HEK293 (cell line): Measurements from ENCODE around the gene UXS1.

Experiments used
- CTCF ChIA-PET: fragments of 350-600 bp; formaldehyde crosslinking; extraction: SDS; loops from one replicate; lab custom pipeline; 2021; ENCODE audit warnings: antibody characterized with exemption; lab: Yijun Ruan, JAX
- POLR2A ChIA-PET: fragments of 300-600 bp; formaldehyde crosslinking; extraction: SDS; loops from one replicate; lab custom pipeline; 2020; ENCODE audit warnings: antibody characterized with exemption, inconsistent platforms; lab: Yijun Ruan, JAX
- H3K27ac ChIP-seq: fragments of 200-500 bp; sonication (Bioruptor generic); 2 replicates; pipeline ENCODE4 v1.5.1; 2014; ENCODE audit warnings: low read depth, low read length, control low read depth, inconsistent platforms; ENCODE audit errors: extremely low read depth
- H3K36me3 ChIP-seq, 2 experiments: fragments of 200-500 bp in 1 of 2; sonication (Bioruptor generic) in 1 of 2; 1 replicate in 1 of 2; 2 replicates in 1 of 2; pipeline ENCODE4 v1.5.1; 2014 to 2017; ENCODE audit warnings: inconsistent platforms in 2 of 2, low read length in 2 of 2; ENCODE audit not compliant: control insufficient read depth in 2 of 2, insufficient read depth in 1 of 2
- H3K4me1 ChIP-seq: fragments of 200-500 bp; sonication (Bioruptor generic); 2 replicates; pipeline ENCODE4 v1.5.1; 2014; ENCODE audit warnings: mild to moderate bottlenecking, low read length, inconsistent platforms; ENCODE audit not compliant: control insufficient read depth, insufficient read depth
- H3K4me3 ChIP-seq: 2 replicates; pipeline ENCODE4 v1.5.1; 2011; ENCODE audit warnings: low read depth, mild to moderate bottlenecking, control low read depth, low read length, moderate library complexity
- H3K9me3 ChIP-seq: fragments of 200-500 bp; sonication (Bioruptor generic); 2 replicates; pipeline ENCODE4 v1.5.1; 2014; ENCODE audit warnings: low read depth, low read length, inconsistent platforms; ENCODE audit not compliant: control insufficient read depth, insufficient read depth
- BCL11A ChIP-seq: fragments of 450-650 bp; formaldehyde crosslinking; IDR thresholded peaks from 2 replicates; pipeline ENCODE4 v1.5.1; 2016; ENCODE audit warnings: low read depth, missing biosample characterization, missing genetic modification characterization
- BCL6B ChIP-seq: fragments of 450-650 bp; formaldehyde crosslinking; IDR thresholded peaks from 2 replicates; pipeline ENCODE4 v1.5.1; 2017; ENCODE audit warnings: missing biosample characterization, missing genetic modification characterization
- EGR2 ChIP-seq: fragments of 450-650 bp; formaldehyde crosslinking; IDR thresholded peaks from 2 replicates; pipeline ENCODE4 v1.5.1; 2016; ENCODE audit warnings: low read depth, missing biosample characterization, missing genetic modification characterization
- GLI2 ChIP-seq: fragments of 450-650 bp; formaldehyde crosslinking; IDR thresholded peaks from 2 replicates; pipeline ENCODE4; 2017; ENCODE audit warnings: missing biosample characterization, missing genetic modification characterization, low read depth, borderline replicate concordance
- KLF8 ChIP-seq: fragments of 450-650 bp; formaldehyde crosslinking; IDR thresholded peaks from 2 replicates; pipeline ENCODE4 v1.5.1; 2016; ENCODE audit warnings: missing biosample characterization, missing genetic modification characterization
- REPIN1 ChIP-seq: fragments of 450-650 bp; formaldehyde crosslinking; IDR thresholded peaks from 2 replicates; pipeline ENCODE4 v1.5.1; 2017; ENCODE audit warnings: missing biosample characterization, missing genetic modification characterization, low read depth
- SALL2 ChIP-seq: fragments of 450-650 bp; formaldehyde crosslinking; IDR thresholded peaks from 2 replicates; pipeline ENCODE4 v1.5.0; 2017; ENCODE audit warnings: missing biosample characterization, mild to moderate bottlenecking, missing genetic modification characterization, borderline replicate concordance
- ZBTB1 ChIP-seq: fragments of 450-650 bp; formaldehyde crosslinking; IDR thresholded peaks from 2 replicates; pipeline ENCODE4 v1.5.1; 2016; ENCODE audit warnings: missing biosample characterization, missing genetic modification characterization
- ZBTB20 ChIP-seq: fragments of 450-650 bp; formaldehyde crosslinking; IDR thresholded peaks from 2 replicates; pipeline ENCODE4 v1.5.1; 2016; ENCODE audit warnings: missing biosample characterization, missing genetic modification characterization
- ZNF19 ChIP-seq: fragments of 450-650 bp; formaldehyde crosslinking; IDR thresholded peaks from 2 replicates; pipeline ENCODE4; 2016; ENCODE audit warnings: missing biosample characterization, missing genetic modification characterization, low read depth
- ZNF214 ChIP-seq: fragments of 450-650 bp; formaldehyde crosslinking; IDR thresholded peaks from 2 replicates; pipeline ENCODE4 v1.5.1; 2017; ENCODE audit warnings: missing biosample characterization, mild to moderate bottlenecking, missing genetic modification characterization, borderline replicate concordance
- ZNF221 ChIP-seq: fragments of 450-650 bp; formaldehyde crosslinking; IDR thresholded peaks from 2 replicates; pipeline ENCODE4 v1.5.1; 2017; ENCODE audit warnings: missing biosample characterization, missing genetic modification characterization, borderline replicate concordance
- ZNF311 ChIP-seq: fragments of 450-650 bp; formaldehyde crosslinking; IDR thresholded peaks from 2 replicates; pipeline ENCODE4 v1.5.1; 2017; ENCODE audit warnings: missing biosample characterization, missing genetic modification characterization, borderline replicate concordance
- ZNF394 ChIP-seq: fragments of 450-650 bp; formaldehyde crosslinking; IDR thresholded peaks from 2 replicates; pipeline ENCODE4 v1.5.1; 2016; ENCODE audit warnings: missing biosample characterization, missing genetic modification characterization, mild to moderate bottlenecking, moderate library complexity, borderline replicate concordance
- ZNF530 ChIP-seq: fragments of 450-650 bp; formaldehyde crosslinking; IDR thresholded peaks from 2 replicates; pipeline ENCODE4 v1.5.1; 2016; ENCODE audit warnings: low read depth, missing biosample characterization, missing genetic modification characterization
- ZNF626 ChIP-seq: fragments of 450-650 bp; sonication (Bioruptor Pico); formaldehyde crosslinking; IDR thresholded peaks from 2 replicates; pipeline ENCODE4 v1.5.1; 2018; ENCODE audit warnings: missing biosample characterization, missing genetic modification characterization, inconsistent platforms
- ZNF830 ChIP-seq: fragments of 450-650 bp; IDR thresholded peaks from 2 replicates; pipeline ENCODE4 v1.5.0; 2018; ENCODE audit warnings: missing biosample characterization, missing genetic modification characterization, low read depth, mild to moderate bottlenecking, moderate library complexity
- ZXDB ChIP-seq: fragments of 450-650 bp; formaldehyde crosslinking; IDR thresholded peaks from 2 replicates; pipeline ENCODE4 v1.5.1; 2016; ENCODE audit warnings: missing biosample characterization, missing genetic modification characterization
- TF ChIP-seq, protein P1 (sequence below): fragments of 450-650 bp; formaldehyde crosslinking; IDR thresholded peaks from 2 replicates; pipeline ENCODE4 v1.5.1; 2016; ENCODE audit warnings: missing biosample characterization, missing genetic modification characterization

Gene UXS1

GRCh38 chr2:106120432-106120831 lies 73.7 kb downstream of the UXS1 start:
- CTCF ChIA-PET = interaction anchor here (0.6 kb wide), 1 partner anchor 418 kb away, joined by 3 read pairs; no protein-coding TSS in a partner anchor
- no peaks in the 10 kb centered on the region for H3K9me3 ChIP-seq
- H3K36me3 ChIP-seq = peaks cover 0 to 72% of the 10 kb centered on the region in 2 experiments; a peak in 2 of 3 replicates
- no peaks in the 10 kb centered on the region for H3K4me1 ChIP-seq
- POLR2A ChIA-PET = no interaction called here
- TF ChIP-seq BCL11A (tag by site-specific recombination) = no peak
- TF ChIP-seq ZNF394 = no peak
- TF ChIP-seq BCL6B (tag by site-specific recombination) = no peak
- no peak for TF ChIP-seq ZNF830 (tag by site-specific recombination)
- no peak for TF ChIP-seq ZNF530 (tag by site-specific recombination)
- TF ChIP-seq, protein P1, sequence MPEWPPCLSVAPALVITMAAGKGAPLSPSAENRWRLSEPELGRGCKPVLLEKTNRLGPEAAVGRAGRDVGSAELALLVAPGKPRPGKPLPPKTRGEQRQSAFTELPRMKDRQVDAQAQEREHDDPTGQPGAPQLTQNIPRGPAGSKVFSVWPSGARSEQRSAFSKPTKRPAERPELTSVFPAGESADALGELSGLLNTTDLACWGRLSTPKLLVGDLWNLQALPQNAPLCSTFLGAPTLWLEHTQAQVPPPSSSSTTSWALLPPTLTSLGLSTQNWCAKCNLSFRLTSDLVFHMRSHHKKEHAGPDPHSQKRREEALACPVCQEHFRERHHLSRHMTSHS = no peak
- TF ChIP-seq ZBTB20 (tag by site-specific recombination) = no peak
- no peak for TF ChIP-seq REPIN1 (tag by site-specific recombination)
- TF ChIP-seq ZNF221 = no peak
- no peak for TF ChIP-seq ZXDB
- no peak for TF ChIP-seq SALL2 (tag by site-specific recombination)
- no peak for TF ChIP-seq ZNF19 (tag by site-specific recombination)
- H3K27ac ChIP-seq = no peak overlapping the region
- no peak overlapping the region for H3K4me3 ChIP-seq

- ChIA-PET CTCF (interaction anchor here (1.2 kb wide), 1 partner anchor 13 kb away, joined by 6 read pairs; no protein-coding TSS in a partner anchor), POLR2A (no interaction called here)
- TF ChIP-seq KLF8 = no peak
- no peaks in the 10 kb centered on the region for H3K9me3 ChIP-seq
- no peaks in the 10 kb centered on the region for H3K4me1 ChIP-seq
- H3K27ac ChIP-seq = no peak overlapping the region
- H3K36me3 ChIP-seq = peaks cover 0 to 67% of the 10 kb centered on the region in 2 experiments; a peak in 2 of 3 replicates
- no peak overlapping the region for H3K4me3 ChIP-seq
Measured at GRCh38 chr2:106119074-106119473, 75.0 kb downstream of the UXS1 start.

GRCh38 chr2:106117882-106118684 lies 76.0 kb downstream of the UXS1 start:
- CTCF ChIA-PET = interaction anchor here (0.6 to 1.5 kb wide), 4 partner anchors 12 to 464 kb away, joined by 3 to 6 read pairs (median 5); no protein-coding TSS in a partner anchor
- no peaks in the 10 kb centered on the region for H3K4me1 ChIP-seq
- TF ChIP-seq GLI2 (tag by site-specific recombination) = no peak
- no peak for TF ChIP-seq ZBTB1 (tag by site-specific recombination)
- TF ChIP-seq EGR2 (tag by site-specific recombination) = peak; percentile 70; the same call in 1 of the 2 replicates
- TF ChIP-seq ZNF626 = no peak
- TF ChIP-seq ZNF214 (tag by site-specific recombination) = no peak
- TF ChIP-seq ZNF311 (tag by site-specific recombination) = no peak
- TF ChIP-seq, all 188 proteins: peak for 1
- POLR2A ChIA-PET = no interaction called here
- no peaks in the 10 kb centered on the region for H3K9me3 ChIP-seq
- no peak overlapping the region for H3K27ac ChIP-seq
- peaks cover 0 to 71% of the 10 kb centered on the region in 2 experiments; a peak in 2 of 3 replicates for H3K36me3 ChIP-seq
- no peak overlapping the region for H3K4me3 ChIP-seq
